HG02870 (cell line): ENCODE results near the gene IL1RAP.
"Not testable (repeated sequence)": the region's sequence is repeated elsewhere in the genome, so short reads cannot be mapped to it uniquely, and the experiment has no call there.

Experiments used
- ATAC-seq: cut with Tn5 transposase; IDR thresholded peaks from one replicate; pipeline ENCODE4 v1.9.1; 2021; ENCODE audit warnings: mild to moderate bottlenecking, moderate library complexity; ENCODE audit not compliant: unreplicated experiment

Gene IL1RAP, protein sequence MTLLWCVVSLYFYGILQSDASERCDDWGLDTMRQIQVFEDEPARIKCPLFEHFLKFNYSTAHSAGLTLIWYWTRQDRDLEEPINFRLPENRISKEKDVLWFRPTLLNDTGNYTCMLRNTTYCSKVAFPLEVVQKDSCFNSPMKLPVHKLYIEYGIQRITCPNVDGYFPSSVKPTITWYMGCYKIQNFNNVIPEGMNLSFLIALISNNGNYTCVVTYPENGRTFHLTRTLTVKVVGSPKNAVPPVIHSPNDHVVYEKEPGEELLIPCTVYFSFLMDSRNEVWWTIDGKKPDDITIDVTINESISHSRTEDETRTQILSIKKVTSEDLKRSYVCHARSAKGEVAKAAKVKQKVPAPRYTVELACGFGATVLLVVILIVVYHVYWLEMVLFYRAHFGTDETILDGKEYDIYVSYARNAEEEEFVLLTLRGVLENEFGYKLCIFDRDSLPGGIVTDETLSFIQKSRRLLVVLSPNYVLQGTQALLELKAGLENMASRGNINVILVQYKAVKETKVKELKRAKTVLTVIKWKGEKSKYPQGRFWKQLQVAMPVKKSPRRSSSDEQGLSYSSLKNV

DNA sequence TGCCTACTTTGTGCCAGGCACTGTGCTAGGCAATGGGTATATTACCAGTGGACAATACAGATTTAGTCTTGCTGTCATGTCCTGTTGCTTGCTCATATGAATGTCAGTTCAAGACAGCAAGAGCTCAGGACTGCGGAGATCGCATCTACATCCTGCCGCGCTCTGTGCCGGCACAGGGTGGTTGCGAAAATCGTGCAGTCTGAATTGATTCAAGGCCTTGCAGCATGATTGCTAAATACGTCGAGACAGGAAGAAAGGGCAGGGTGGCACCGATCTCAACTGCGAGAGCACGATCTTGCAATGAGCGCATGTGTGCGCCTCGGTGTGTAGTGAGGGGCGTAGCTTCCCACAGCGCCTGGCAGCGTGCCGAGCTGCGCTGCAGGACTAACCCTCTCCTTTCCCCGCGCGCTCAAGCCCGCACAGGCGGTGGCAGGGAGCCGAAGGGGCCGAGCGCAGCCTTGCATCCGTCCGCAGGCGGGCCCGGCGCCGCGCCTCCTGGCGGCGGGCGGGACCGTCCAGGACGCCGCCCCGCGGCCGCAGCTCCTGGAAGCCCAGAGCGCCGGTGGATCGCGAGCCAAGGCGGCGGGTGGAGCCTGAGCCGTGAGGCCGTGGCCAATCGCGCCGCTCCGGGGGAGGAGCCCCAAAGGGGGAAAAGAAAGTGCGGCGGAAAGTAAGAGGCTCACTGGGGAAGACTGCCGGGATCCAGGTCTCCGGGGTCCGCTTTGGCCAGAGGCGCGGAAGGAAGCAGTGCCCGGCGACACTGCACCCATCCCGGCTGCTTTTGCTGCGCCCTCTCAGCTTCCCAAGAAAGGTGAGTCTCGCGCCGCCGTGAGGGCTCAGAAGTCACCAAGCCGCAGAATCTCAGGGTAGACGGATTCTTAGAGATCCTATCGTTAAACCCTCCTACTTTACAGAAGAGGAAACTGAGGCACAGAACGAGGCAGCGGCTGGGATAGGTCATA is at the start of gene IL1RAP:
Gene IL1RAP (plus strand): TSS at position 677 of the 962 bp plus-strand sequence. CDS start 50,205 bp downstream, outside the sequence.
- peak; percentile 98 for ATAC-seq

DNA sequence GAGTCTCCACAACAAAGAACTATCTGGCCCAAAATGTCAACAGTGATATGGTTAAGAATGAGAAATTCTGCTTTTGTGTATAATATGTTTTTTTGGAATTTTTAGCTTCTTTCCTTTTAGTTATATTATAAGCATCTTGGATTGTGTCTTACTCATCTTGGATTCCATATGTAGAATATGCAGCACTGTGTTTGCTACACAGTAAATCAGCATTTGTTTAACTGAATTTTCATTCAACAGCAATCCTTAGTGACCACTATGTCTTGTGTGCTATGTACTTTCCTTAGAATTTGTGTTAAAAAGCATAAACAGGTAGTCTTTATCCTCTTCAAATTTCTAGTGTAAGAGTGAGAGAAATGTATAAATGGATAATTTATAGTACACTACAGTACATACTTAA is 46.0 kb upstream of the IL1RAP start:
- ATAC-seq, result no peak

DNA sequence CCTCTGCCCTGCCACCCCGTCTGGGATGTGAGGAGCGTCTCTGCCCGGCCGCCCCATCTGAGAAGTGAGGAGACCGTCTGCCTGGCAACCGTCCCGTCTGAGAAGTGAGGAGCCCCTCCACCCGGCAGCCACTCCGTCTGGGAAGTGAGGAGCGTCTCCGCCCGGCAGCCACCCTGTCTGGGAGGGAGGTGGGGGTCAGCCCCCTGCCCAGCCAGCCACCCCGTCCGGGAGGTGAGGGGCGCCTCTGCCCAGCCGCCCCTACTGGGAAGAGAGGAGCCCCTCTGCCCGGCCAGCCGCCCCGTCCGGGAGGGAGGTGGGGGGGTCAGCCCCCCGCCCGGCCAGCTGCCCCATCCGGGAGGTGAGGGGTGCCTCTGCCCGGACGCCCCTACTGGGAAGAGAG is 40.6 kb upstream of the IL1RAP start:
- not testable (repeated sequence) for ATAC-seq

DNA sequence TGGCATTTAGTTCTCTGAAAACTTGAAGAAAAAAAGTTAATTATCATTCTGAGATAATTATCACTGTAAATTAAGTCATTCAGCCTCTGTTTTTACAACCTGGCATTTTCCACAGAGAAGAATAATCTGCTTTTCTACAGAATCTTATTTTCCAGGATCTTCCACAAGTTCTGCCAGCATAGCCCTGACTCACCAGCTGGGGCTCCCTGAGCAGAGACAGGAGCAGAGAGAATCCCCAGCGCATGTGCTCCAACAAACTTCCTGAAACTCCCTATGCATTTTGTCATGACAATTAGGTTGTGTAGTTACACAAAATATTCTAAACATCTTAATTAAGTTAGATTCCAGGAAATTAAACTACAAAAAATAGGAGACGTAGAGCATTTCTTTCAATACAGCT is 32.1 kb upstream of the IL1RAP start:
- ATAC-seq, result no peak

DNA sequence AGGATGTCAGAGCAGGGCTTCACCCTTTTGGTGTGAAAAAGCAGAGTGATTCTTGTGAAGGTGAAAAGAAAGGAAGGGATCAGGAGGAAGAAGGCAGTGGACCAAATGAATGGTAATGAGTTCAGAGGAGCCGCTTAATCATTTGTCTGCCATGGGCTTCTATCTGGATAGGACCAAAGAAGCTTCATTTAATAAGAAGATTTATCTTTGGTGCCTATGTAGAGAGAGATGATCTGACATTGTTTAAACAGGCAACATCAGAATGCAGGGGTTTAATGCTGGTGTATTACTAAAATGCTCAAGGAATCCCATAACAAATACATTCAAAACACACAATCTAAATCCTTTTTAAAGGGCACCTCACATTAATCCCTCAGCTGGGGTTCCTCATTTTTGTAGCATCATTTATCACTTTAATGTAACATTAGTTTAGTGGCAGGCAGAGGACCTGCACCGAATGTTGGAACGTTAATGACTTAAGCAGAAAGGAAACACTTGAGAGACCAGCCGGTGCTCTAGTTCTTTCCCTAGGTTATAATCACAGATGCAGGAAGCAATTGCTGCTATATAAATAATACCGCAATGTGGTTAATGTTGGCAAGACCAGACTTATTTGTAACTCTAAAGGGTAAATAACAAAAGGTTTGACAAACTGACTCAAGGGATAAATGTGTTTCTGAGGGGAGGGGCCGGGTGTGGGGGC is 27.9 kb upstream of the IL1RAP start:
- ATAC-seq, result no peak

DNA sequence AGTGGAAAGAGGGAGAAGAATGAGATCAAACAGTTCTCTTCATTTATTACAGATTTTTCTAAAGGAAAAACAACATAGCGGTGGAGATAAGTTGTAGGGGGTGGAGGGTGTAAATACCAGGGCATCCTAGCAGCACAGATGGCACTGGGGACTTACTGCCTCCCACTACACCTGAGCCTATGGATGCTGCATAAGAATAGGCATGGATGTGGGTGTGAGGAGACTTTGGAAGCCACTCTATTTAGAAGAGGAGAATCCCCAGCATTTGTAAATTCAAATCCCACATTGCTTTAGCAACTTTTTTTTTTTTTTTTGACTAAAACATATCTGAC is 27.4 kb upstream of the IL1RAP start:
- no peak for ATAC-seq

DNA sequence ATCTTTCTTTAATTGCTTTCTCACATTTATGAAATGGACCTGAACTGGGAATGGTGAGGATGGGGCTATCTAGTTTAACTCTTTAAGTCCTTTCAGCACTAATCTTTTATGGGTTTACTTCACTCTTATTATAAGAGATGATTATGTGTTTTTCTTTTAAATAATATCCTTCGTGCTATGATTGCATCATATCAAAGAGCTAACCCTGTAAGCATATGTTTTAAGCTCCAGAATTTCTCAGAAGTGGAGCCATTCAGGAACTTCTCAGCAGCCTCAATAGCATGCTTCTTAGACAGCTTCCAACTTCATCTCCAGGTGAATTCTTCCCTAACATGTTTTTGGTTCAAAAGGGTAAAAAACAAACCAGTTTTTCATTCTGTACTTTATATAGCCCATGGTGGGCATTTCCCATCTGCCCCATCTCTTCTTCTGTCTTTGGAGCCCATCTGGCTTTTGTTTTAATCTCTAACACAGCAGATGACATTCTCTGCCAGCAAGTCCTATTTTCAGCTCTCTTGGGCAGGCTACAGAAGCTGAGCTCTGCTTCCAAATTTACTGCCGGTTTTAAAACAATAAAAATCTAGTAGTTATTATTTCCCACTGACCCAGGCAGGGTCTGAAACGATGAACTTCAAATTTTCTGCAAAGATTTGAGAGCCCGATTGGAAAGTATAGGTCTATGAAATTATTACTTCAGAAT is 26.8 kb upstream of the IL1RAP start:
- ATAC-seq, result no peak

DNA sequence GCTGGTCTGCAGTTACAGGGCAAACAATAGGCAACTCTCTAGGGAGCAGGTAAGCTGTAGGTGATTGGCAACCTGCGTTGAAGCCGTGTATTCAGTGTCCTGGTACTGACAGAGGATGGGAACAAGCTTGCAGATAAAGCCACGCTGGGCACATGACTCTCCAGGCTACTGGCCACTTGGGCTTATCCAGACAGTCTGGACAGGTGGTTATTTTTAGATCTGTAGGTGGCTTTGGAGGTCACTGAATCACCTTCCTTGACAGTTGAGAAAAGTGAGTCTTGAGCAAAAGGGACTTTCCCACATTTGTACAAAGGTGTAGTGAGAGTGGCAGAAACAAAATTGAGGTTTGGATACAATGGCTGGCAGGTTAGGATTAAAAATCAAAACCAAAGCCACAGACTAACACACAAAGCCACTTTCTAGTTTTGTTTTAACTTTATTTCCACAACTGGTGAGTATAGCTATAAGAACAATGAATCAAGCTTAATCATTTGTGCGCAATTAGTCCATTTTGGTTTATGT is 22.3 kb upstream of the IL1RAP start:
- ATAC-seq, result no peak

DNA sequence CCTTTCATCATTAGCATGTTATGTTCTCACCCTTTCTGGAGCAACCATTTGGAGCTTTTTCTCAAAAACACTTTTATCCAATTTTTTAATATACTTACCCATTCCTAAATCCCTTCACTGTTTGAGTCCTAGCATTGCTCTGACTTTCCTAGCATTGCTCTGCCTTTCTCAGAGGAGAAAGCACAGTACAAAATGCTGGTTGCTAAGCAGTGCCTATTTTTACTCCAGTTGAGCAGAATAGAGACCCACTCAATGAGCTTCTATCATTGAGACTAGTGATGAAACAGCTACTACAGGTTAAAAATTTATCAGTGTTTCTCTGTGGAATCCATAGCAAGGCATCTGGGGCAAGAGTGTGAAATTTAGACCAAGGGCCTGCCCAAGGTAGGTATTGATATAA is 21.8 kb upstream of the IL1RAP start:
- no peak for ATAC-seq

DNA sequence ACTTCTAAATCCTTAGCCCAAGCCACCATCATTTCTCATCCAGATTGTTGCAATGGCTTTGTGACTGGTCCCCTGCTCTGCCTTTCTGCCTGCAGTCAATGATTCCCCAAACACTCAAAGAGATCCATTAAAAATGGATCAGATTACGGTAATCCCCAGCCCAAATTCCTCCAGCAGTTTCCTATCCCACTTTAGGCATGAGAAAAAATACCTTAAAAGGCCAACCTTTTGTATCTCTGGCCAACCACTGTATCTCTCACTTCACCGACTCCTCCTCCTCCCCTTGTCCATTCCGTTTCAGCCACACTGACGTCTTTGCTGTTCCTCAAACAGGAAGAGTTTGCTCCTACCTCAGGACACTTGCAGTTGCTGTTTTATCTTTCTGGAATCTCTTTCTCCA is 20.9 kb upstream of the IL1RAP start:
- ATAC-seq, result no peak

DNA sequence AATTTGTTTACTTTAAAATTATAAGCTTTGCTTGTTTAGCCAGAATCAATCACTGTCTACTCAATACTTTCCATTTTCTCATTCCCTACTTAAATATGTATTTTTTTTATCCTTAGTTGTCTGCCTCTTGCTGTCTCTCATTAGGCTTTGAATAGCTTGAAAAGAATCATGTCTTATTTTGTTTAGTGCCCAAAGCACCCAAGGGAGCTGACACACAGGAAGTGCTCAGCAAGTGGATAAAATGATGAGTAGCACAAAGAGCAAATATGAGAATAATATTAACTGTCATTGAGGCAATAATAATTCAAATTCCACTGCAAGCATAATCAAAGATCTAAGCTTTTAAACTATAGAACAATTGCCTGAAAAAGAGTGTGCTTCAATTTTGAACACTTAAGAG is 19.0 kb upstream of the IL1RAP start:
- ATAC-seq, result no peak

DNA sequence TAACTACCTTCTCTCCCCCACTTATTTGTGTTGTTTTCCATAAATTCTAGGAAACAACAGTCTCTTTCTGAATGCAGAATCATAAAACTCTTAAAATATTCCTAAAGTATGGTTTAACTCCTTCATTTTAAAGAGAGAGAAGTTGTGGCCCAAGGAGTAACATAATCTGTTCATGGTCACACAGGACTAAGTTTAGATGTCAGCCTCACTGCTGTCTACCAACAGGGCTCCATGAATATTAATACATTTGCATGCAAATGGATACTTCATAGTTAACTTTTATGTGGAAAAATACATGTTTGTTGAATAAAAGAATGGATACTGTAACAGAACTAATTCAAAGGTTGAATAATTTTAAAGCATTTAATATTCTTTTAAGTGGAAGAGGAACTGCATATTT is 18.5 kb upstream of the IL1RAP start:
- no peak for ATAC-seq

DNA sequence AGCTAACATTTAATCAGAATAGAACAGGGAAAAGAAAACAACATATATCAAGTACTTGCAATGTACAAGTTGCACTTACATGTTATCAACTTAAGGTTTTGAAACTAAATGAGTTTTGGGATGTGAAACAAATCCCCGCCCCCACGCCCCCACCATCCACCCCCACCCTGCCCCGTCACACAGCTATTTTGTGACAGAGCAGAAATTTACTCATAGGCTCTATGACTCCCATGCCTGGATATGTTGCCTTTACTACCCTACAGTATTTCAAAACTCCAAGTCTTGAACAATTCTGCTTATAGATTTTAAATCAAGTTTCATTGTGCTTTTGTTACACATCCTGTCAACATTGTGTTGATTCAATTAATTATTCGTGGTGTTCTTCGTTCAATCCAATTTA is 18.1 kb upstream of the IL1RAP start:
- ATAC-seq, result no peak

DNA sequence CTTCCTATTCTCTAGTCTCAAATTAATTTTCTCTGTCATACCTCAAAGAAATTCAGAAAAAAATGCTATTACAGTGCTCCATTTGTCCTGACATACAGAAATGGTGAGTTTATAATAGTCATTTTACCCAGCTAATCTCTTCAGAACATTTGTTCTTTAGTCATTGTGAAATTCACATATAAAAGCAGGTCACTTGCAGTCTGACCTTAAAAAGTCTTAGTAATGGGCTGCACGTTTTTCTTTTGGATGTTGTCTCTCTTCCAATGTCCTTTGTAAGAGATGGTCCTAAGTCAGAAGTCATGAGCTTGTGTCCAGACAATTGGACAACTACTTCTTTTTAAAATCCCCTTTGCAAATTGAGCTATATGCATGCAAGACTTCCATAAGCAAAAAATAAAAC is 17.0 kb upstream of the IL1RAP start:
- ATAC-seq, result no peak

DNA sequence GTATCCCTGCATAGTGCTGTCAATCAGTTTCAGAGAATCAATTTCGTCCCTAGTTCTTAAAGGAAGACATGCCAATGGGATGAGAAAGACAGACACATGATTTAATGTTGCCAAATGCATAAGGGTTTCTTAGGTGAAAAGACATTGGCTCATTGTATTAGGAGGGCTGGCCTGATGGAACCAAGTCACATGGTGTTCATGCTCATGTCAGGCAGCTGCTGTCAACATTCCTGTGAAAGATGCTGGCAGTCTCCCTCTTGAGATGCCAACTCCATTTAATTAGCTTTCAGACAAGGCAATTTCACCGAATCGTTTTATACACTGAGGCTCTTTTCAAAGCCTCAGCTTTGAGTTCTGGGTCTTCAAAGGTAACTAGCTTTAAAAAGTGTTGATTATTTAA is 16.1 kb upstream of the IL1RAP start:
- ATAC-seq, result no peak

DNA sequence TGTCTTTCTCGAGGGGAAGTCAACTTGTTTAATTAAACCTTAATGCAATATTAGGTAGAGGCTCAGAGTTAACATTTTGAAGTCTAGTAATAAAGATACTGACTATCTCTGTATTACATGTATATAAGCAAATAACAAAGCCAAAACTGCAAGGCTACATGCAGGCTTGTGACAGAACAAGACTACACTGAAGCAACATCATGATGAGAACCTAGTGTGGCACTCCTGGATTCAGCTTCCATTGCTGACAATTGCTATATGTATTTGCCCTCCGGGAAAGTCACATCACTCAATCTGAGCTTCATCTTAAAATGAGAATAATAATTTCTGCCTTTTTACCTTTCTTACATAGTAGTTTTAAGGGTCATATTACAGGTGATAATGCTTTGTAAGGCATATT is 15.6 kb upstream of the IL1RAP start:
- ATAC-seq, result no peak

DNA sequence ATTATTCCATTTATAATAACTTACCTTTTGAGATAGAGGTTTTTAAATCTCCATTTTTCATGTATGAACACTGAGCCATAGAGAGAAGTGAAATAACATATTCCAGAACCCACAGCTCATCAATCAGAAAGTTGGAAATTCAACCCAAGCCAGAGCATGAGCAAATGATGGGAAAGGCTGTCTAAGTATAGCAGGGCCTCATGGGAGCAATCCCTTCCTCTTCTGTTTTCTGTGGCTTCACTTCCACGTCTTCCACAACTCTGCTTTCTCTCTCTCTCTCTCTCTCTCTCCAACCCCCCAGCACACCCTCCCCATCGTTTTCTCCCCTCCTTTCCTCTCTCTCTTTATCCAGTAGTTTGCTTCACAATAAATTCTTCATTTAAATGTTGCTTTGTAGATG is 14.8 kb upstream of the IL1RAP start:
- ATAC-seq, result no peak

DNA sequence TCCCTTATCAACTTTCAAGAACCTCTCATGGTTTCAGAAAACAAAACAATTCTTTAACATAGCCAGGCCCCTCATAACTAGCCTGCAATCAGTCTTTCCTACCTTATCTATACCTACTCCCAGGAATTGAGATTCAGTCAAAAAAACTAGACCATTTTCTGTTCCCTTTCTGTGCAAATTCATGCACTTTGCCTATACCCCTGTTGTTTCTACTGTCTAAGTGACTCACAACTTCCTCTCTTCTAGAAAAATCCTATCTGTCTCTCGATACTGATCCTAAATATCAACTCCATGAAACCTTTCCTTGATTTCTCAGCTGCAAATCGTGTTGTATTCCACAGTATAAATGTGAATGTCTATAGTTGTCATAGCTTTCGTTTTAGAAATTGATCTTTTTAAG is 10.9 kb upstream of the IL1RAP start:
- ATAC-seq, result no peak

DNA sequence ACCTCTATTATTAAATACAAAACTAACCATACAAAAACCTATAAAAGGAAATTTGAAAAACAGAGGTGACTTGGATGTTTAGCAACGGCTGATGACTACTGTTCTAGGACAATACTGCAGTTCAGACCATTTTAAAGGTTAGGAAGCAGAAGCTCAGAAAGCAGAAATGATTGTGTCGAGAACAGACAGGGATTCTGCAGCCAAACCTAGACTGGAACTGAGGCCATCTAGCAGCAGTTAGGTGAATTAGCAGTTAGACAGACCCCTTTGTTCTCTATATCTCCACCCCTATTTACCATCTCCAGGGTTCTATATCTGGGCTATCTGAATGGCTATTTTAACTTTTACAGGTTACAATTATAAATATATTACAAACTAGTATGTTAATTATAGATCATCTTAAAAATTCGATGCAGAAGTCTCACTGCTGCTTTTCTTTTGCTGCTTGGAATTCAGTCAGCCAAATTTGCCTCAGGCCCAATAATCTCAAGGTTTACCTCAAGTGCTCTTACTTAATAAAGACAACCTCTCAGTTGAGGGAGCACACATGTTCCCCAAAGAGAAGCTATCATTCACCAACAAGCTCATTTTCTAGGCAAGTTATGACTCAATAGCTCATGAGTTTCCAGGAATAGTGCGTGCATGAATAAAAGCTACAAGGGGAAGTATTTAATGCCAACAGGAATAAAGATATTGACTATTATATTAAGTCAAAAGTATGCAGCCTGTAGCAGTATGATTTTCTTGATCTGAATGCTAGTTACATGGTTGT is 9.3 kb upstream of the IL1RAP start:
- no peak for ATAC-seq
